Pancreas (tissue), 10 donors: Measurements from ENCODE around the gene CTXND1. TPM values are rescaled to one million over a fixed set of nuclear protein-coding genes. Genes with fewer than 3 reads are reported as not detected.

Experiments used
- ATAC-seq, 4 donors: fragments of 200-7000 bp; cut with Tn5 transposase; one replicate each; pipeline versions ENCODE4 v1.8.0 to v1.9.1; 2020; ENCODE audit warnings: mild to moderate bottlenecking in 4 of 4, moderate library complexity in 4 of 4
- DNase-seq, 6 donors: peaks; one replicate each; pipeline ENCODE4 v3.0.0-alpha.2; 2020
- FAIRE-seq: peaks from 2 replicates; lab custom pipeline; 2012; peaks lifted over from hg19 to GRCh38; lab: Jason Lieb, UNC
- H3K27ac ChIP-seq, 4 donors: fragments of 200-600 bp; sonication (generic); 1 replicate in 3 of 4; 2 replicates in 1 of 4; pipeline versions ENCODE4 v1.5.0 to v1.8.0; 2020
- H3K27me3 ChIP-seq, 4 donors: fragments of 200-600 bp; one replicate each; pipeline ENCODE4 v1.8.0; 2021
- H3K36me3 ChIP-seq, 3 donors: fragments of 200-600 bp; sonication (generic) in 1 of 3; one replicate each; pipeline versions ENCODE4 v1.5.0 to v1.8.0; 2020 to 2021
- H3K4me1 ChIP-seq, 3 donors: fragments of 200-600 bp; one replicate each; pipeline ENCODE4 v1.8.0; 2021
- H3K4me3 ChIP-seq, 4 donors: fragments of 200-600 bp; sonication (generic) in 2 of 4; one replicate each; pipeline versions ENCODE4 v1.5.0 to v1.8.0; 2020 to 2021
- H3K9me3 ChIP-seq, 4 donors: fragments of 200-600 bp; one replicate each; pipeline ENCODE4 v1.8.0; 2021
- WGBS, 2 donors: extraction: QIAGEN DNeasy Blood & Tissue Kit; methylation state at CpG; one replicate each; pipeline ENCODE4 v1.1.7; 2013; 5-methylcytosine and 5-hydroxymethylcytosine counted together
- intact Hi-C, 3 donors: fragments of 100-400 bp; cut with DNase I; formaldehyde crosslinking; loops; one replicate each; pipeline versions ENCODE4 v1.11.1 to v1.14.2; 2022
- polyA plus RNA-seq, 2 donors: library from polyadenylated mRNA; stranded (reverse); fragments of 200-250 nt; gene quantifications; one replicate each; pipeline ENCODE4 v1.2.3, GENCODE V29; 2013
- total RNA-seq, 6 donors: library from RNA; stranded (reverse); fragmentation: NEBNext Ultra II Directional in 4 of 6; extraction: Animal tissue kit (Norgen Biotek cat#: 25700) in 4 of 6; gene quantifications; one replicate each; pipeline versions ENCODE4 v1.2.1 to v1.2.4, GENCODE V29; 2021 to 2023
- TF ChIP-seq, protein P1 (sequence below), 4 donors: fragments of 200-600 bp; sonication (generic) in 3 of 4; IDR thresholded peaks; one replicate each; pipeline versions ENCODE4 v1.5.0 to v1.8.0; 2021; ENCODE audit warnings: antibody characterized with exemption in 4 of 4
- donor health status: healthy with polysubstance abuse.
- donor health status: DM: no; HTN: no; CAD: no; lungs with moderate emphysema.
- donor health status: DM: no; HTN: no; CAD: no.
- donor health status: control.
- donor health status: control.
- donor health status: Bipolar disorder and iron deficiency.
- donor health status: DM: yes; HTN: yes; CAD: no.
- donor health status: DM: no; HTN: no; CAD: no.
- donor health status: DM: no; HTN: no; CAD: no.
- donor health status: DM: yes; HTN: yes; CAD: no.

CTXND1 gene
- total and polyA plus RNA-seq, 8 donors, result 0.37 to 1.4 (median 0.61) TPM

DNA sequence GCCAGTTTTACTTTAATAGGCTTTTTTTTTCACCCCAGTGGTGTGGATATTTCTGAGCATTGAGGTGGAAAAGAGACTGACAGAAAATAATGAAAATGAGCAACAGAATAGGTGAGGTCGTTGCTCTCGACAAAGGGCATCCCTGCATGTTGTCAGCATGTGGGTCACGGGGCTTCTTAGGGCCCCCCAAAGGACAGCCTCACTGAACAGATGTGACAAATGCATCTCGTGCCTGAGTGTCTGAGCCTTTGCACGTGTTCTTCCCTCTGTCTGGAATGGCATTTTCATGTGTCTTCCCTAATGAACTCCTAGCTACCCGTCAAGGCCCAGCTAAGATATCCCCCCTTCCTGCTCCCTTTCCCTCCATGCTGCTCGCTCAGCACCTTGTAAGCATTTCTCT is 67.5 kb downstream of the CTXND1 start:
- no peak for FAIRE-seq
- no peak for DNase-seq
- whole genome bisulfite sequencing, 2 donors, result 89 to 94% methylated on average over 7 of the region's 7 CpGs
- Histone ChIP-seq H3K27ac (no peak overlapping the region), H3K27me3 (no peaks in the 10 kb centered on the region), H3K9me3 (no peaks in the 10 kb centered on the region), H3K4me1 (no peaks in the 10 kb centered on the region), H3K36me3 (peaks cover 0 to 10% (median 8%) of the 10 kb centered on the region in 3 donors), H3K4me3 (no peak overlapping the region)
- ATAC-seq, result no peak
- intact Hi-C loops, result no loop called here
- TF ChIP-seq, protein P1, sequence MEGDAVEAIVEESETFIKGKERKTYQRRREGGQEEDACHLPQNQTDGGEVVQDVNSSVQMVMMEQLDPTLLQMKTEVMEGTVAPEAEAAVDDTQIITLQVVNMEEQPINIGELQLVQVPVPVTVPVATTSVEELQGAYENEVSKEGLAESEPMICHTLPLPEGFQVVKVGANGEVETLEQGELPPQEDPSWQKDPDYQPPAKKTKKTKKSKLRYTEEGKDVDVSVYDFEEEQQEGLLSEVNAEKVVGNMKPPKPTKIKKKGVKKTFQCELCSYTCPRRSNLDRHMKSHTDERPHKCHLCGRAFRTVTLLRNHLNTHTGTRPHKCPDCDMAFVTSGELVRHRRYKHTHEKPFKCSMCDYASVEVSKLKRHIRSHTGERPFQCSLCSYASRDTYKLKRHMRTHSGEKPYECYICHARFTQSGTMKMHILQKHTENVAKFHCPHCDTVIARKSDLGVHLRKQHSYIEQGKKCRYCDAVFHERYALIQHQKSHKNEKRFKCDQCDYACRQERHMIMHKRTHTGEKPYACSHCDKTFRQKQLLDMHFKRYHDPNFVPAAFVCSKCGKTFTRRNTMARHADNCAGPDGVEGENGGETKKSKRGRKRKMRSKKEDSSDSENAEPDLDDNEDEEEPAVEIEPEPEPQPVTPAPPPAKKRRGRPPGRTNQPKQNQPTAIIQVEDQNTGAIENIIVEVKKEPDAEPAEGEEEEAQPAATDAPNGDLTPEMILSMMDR (IDR thresholded peaks at IDR 0.05), result no peak

DNA sequence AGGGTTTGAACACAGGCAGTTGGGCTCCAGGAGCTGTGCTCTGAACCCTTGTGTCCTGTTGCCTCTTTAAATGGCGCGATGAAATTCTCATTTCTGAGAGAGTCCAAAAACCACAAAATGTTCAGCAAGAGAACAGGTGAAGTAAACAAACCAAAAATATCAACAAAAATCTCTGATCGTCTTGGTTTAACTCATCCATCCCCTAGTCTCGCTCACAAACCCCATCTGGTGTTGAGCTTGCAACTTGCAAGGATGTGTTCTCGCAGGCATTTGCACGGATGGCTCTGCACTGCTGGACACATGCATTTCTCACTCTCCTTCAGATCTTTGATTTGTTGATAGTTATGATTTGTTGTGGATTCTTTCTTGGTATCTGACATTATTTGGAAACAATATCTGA is 68.1 kb downstream of the CTXND1 start:
- 85% methylated on average over 6 of the region's 6 CpGs for WGBS, 2 donors
- no peak for FAIRE-seq
- TF ChIP-seq, protein P1 (IDR thresholded peaks at IDR 0.05), result no peak
- no peak for DNase-seq
- Histone ChIP-seq H3K27me3 (no peaks in the 10 kb centered on the region), H3K27ac (no peak overlapping the region), H3K4me1 (no peaks in the 10 kb centered on the region), H3K4me3 (no peak overlapping the region), H3K36me3 (peaks cover 0 to 10% (median 8%) of the 10 kb centered on the region in 3 donors), H3K9me3 (no peaks in the 10 kb centered on the region)
- ATAC-seq, result no peak
- intact Hi-C loops, result no loop called here

DNA sequence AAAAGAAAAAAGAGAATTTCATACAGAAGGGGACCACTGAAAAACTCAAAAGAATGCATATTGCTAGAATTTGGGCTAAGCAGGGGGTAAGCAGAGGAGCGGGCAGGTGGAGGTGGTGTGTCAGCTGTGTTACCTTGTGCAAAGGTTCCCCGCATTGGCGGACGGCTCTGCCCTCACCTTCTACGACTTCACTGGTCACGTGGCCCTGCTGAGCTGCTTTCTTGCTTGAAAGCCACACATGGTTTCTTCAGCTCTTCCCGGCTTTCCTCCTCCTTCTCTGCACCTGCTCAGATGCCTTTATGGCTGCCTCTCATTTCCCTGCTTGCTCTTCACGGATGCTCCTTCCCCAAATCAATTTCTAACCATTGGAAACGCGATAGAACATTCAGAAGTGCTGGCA is 68.7 kb downstream of the CTXND1 start:
- Histone ChIP-seq H3K27me3 (no peaks in the 10 kb centered on the region), H3K9me3 (no peaks in the 10 kb centered on the region), H3K4me3 (no peak overlapping the region), H3K27ac (no peak overlapping the region), H3K4me1 (no peaks in the 10 kb centered on the region), H3K36me3 (peaks cover 0 to 10% (median 8%) of the 10 kb centered on the region in 3 donors)
- intact Hi-C loops, result no loop called here
- WGBS, 2 donors, result 90 to 94% methylated on average over 10 of the region's 10 CpGs
- TF ChIP-seq, protein P1 (IDR thresholded peaks at IDR 0.05), result no peak
- FAIRE-seq, result no peak
- ATAC-seq, result no peak
- DNase-seq, result no peak

DNA sequence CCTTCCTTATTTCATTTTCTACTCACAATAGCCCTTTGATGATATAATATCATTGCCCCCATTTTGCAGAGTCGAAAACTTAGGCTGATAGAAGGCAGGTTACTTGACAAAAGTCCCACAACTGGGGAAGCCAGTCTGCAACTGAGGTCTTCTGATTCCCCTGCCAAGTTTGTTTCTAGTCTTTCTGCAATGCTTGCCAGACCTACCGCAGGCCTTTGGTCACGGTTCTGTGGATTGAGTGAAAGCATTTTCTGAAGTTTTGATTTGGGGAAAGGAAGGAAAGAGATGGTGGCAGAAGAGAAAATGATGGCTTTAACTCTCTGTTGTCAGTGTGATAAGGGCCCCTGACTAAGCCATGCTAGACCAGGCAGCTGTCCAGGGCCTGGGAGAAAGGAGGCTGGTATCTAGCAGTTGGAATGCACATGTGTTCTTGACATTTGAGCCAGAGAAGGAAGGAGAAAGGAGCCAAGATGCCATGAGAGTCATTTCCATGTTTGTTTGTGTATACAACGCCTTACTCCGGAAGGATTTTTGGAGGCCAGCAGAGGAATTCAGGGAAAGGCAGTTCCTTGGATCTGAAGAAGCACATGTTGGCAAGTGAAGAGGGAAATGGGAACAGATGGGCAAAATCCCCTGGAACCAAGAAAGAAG is 69.3 kb downstream of the CTXND1 start:
- WGBS, 2 donors, result 56 to 66% methylated on average over 5 of the region's 5 CpGs
- FAIRE-seq, result no peak

DNA sequence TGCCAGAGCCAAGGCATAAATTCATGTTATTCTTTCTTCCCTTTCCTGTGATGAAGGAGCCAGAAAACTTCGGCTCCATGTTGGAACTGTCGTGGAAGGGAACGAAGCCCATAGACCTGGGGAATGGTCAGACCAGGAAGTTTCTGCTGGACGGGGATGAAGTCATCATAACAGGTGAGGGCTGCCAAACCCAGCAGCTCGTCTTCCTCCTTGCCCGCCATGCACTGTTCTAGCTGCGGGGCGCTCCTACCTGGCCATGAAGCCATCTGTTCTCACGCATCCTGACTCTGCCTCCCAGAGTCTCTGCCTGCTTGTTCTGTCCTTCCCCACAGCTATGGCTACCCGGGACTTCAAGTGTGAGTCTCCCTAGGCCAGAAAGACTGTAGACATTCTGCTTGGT is 71.0 kb downstream of the CTXND1 start:
- no peak overlapping the region for H3K27ac ChIP-seq
- 91 to 93% methylated on average over 10 of the region's 10 CpGs for WGBS, 2 donors
- H3K4me1 ChIP-seq, result no peaks in the 10 kb centered on the region
- TF ChIP-seq, protein P1 (IDR thresholded peaks at IDR 0.05), result no peak
- peaks cover 0 to 4% (median under 1%) of the 10 kb centered on the region in 3 donors for H3K36me3 ChIP-seq
- intact Hi-C loops, result no loop called here
- ATAC-seq (no peak), FAIRE-seq (no peak), DNase-seq (no peak)
- no peaks in the 10 kb centered on the region for H3K9me3 ChIP-seq
- H3K4me3 ChIP-seq, result no peak overlapping the region
- H3K27me3 ChIP-seq, result no peaks in the 10 kb centered on the region

More for the DNA sequence above, 69.3 kb downstream of the CTXND1 start:
- no peak for DNase-seq
- ATAC-seq, result peak in 1 of 4 donors; percentile 41
- peaks cover 0 to 10% (median 8%) of the 10 kb centered on the region in 3 donors for H3K36me3 ChIP-seq
- H3K9me3 ChIP-seq, result no peaks in the 10 kb centered on the region
- intact Hi-C loops, result no loop called here
- TF ChIP-seq, protein P1 (IDR thresholded peaks at IDR 0.05), result no peak
- H3K4me3 ChIP-seq, result no peak overlapping the region
- no peaks in the 10 kb centered on the region for H3K27me3 ChIP-seq
- no peak overlapping the region for H3K27ac ChIP-seq
- H3K4me1 ChIP-seq, result no peaks in the 10 kb centered on the region
